HepG2 (cell line): ENCODE measurements around the gene RPL27A. TPM values are rescaled to one million over a fixed set of nuclear protein-coding genes. Genes with fewer than 3 reads are reported as not detected.
A peak's percentile ranks its signal among the peaks of the same experiment; 100 is the strongest.

Experiments
- AKNA ChIP-seq: sonication (generic); formaldehyde crosslinking; IDR thresholded peaks from 2 replicates; pipeline ENCODE4 v1.4.0; 2020; ENCODE audit warnings: missing genetic modification reagents, borderline replicate concordance
- HNF1A ChIP-seq, 2 experiments: sonication (generic) in 1 of 2; formaldehyde crosslinking in 1 of 2; IDR thresholded peaks; 2 replicates each; pipeline versions ENCODE4 v1.4.0 to v1.6.1; 2016 to 2020; ENCODE audit warnings: borderline replicate concordance in 1 of 2, low read depth in 1 of 2, mild to moderate bottlenecking in 1 of 2, missing genetic modification reagents in 1 of 2
- MTA1 ChIP-seq: sonication (generic); formaldehyde crosslinking; IDR thresholded peaks from 2 replicates; pipeline ENCODE4 v1.4.0; 2020; ENCODE audit warnings: missing genetic modification reagents, mild to moderate bottlenecking, borderline replicate concordance
- MTA3 ChIP-seq: sonication (generic); formaldehyde crosslinking; IDR thresholded peaks from 2 replicates; pipeline ENCODE4 v1.4.0; 2020; ENCODE audit warnings: missing genetic modification reagents
- MXD4 ChIP-seq: IDR thresholded peaks from 2 replicates; pipeline ENCODE4 v1.6.1; 2016; ENCODE audit warnings: mild to moderate bottlenecking, missing biosample characterization, missing genetic modification reagents
- NFIC ChIP-seq: IDR thresholded peaks from 2 replicates; pipeline ENCODE4 v1.6.1; 2012; ENCODE audit warnings: mild to moderate bottlenecking, low read length, inconsistent platforms
- NR1H2 ChIP-seq: sonication (generic); formaldehyde crosslinking; IDR thresholded peaks from 2 replicates; pipeline ENCODE4 v1.8.1; 2022; ENCODE audit warnings: low read depth, missing genetic modification reagents, borderline replicate concordance
- NR2F2 ChIP-seq: IDR thresholded peaks from 2 replicates; pipeline ENCODE4 v1.6.1; 2012; ENCODE audit warnings: low read depth, inconsistent platforms, borderline replicate concordance
- POGZ ChIP-seq: sonication (generic); formaldehyde crosslinking; IDR thresholded peaks from 2 replicates; pipeline ENCODE4 v1.4.0; 2020; ENCODE audit warnings: mild to moderate bottlenecking, missing genetic modification reagents
- RBM39 ChIP-seq: fragments of 200-400 bp; formaldehyde crosslinking; IDR thresholded peaks from one replicate; pipeline ENCODE4 v1.6.1; 2018; ENCODE audit warnings: antibody characterized with exemption, mild to moderate bottlenecking, low read depth, low read length; ENCODE audit not compliant: poor library complexity, severe bottlenecking
- ZNF124 ChIP-seq: sonication (generic); formaldehyde crosslinking; IDR thresholded peaks from 2 replicates; pipeline ENCODE4 v1.4.0; 2020; ENCODE audit warnings: missing genetic modification reagents
- ZNF143 ChIP-seq: sonication (generic); formaldehyde crosslinking; IDR thresholded peaks from 2 replicates; pipeline ENCODE4 v1.4.0; 2020; ENCODE audit warnings: missing genetic modification reagents
- ZNF17 ChIP-seq: sonication (generic); formaldehyde crosslinking; IDR thresholded peaks from 2 replicates; pipeline ENCODE4 v1.5.0; 2020; ENCODE audit warnings: mild to moderate bottlenecking, missing genetic modification reagents
- ZNF24 ChIP-seq: fragments of 450-650 bp; IDR thresholded peaks from 2 replicates; pipeline ENCODE4 v1.6.1; 2017; ENCODE audit warnings: antibody characterized with exemption, mild to moderate bottlenecking
- ZNF431 ChIP-seq: sonication (generic); formaldehyde crosslinking; IDR thresholded peaks from 2 replicates; pipeline ENCODE4 v1.9.0; 2022; ENCODE audit warnings: missing genetic modification reagents, low read depth, mild to moderate bottlenecking, borderline replicate concordance
- ZNF512 ChIP-seq: sonication (generic); formaldehyde crosslinking; IDR thresholded peaks from 2 replicates; pipeline ENCODE4 v1.4.0; 2020; ENCODE audit warnings: mild to moderate bottlenecking, missing genetic modification reagents
- ZNF530 ChIP-seq: sonication (generic); formaldehyde crosslinking; IDR thresholded peaks from 2 replicates; pipeline ENCODE4 v1.5.0; 2020; ENCODE audit warnings: low read depth, mild to moderate bottlenecking, missing genetic modification reagents
- ZNF780A ChIP-seq: sonication (generic); formaldehyde crosslinking; IDR thresholded peaks from 2 replicates; pipeline ENCODE4 v1.8.0; 2022; ENCODE audit warnings: mild to moderate bottlenecking, missing genetic modification reagents, moderate library complexity
- polyA plus RNA-seq, 8 experiments: library from polyadenylated mRNA; depleted of rRNA in 3 of 8; stranded (reverse) in 7 of 8; unstranded in 1 of 8; fragments of >200 nt; fragmentation: Illumina TruSeq in 4 of 8; extraction: Trizol in 4 of 8; gene quantifications; 2 replicates each; pipeline versions ENCODE4 v1.2.1 to v1.2.3, GENCODE V29; 2011 to 2016; ENCODE audit warnings: low read depth in 4 of 8, missing spikeins in 1 of 8, mixed read lengths in 1 of 8; ENCODE audit not compliant: insufficient read depth in 1 of 8
- total RNA-seq, 5 experiments: library from RNA; depleted of rRNA; stranded (reverse); fragments of >200 nt; fragmentation: Illumina TruSeq; extraction: Trizol; gene quantifications; 2 replicates each; pipeline ENCODE4 v1.2.3, GENCODE V29; 2016; ENCODE audit warnings: low read depth in 1 of 5

Gene RPL27A
- total and polyA plus RNA-seq, 2 of the 13 experiments (the other 11 are each of a cell fraction or from before 2014, with no cell fraction given), result 1,531 to 2,153 TPM

- no peak for TF ChIP-seq AKNA
- TF ChIP-seq ZNF431 (CRISPR knock-in tag), result no peak
- TF ChIP-seq ZNF512 (CRISPR knock-in tag), result peak; percentile 22; the same call in 1 of the 2 replicates
- TF ChIP-seq NFIC, result no peak
- TF ChIP-seq ZNF530 (CRISPR knock-in tag), result no peak
- no peak; the same call in 1 of the 2 replicates for TF ChIP-seq MXD4 (CRISPR knock-in tag)
- TF ChIP-seq ZNF24, result no peak
- TF ChIP-seq POGZ (CRISPR knock-in tag), result no peak
- no peak for TF ChIP-seq MTA1 (CRISPR knock-in tag)
- no peak for TF ChIP-seq HNF1A (IDR thresholded peaks at IDR 0.05; ENCODE audit: low read depth)
- TF ChIP-seq HNF1A (CRISPR knock-in tag; IDR thresholded peaks at IDR 0.05; ENCODE audit: borderline replicate concordance), result no peak
- TF ChIP-seq ZNF17 (CRISPR knock-in tag), result no peak
- 0 out of 2 replicates have a peak, but pooled peaks have one; percentile 9 for TF ChIP-seq ZNF124 (CRISPR knock-in tag)
- no peak for TF ChIP-seq ZNF143 (CRISPR knock-in tag)
- TF ChIP-seq NR1H2, result no peak
- no peak for TF ChIP-seq ZNF780A (CRISPR knock-in tag)
- no peak for TF ChIP-seq NR2F2
- no peak for TF ChIP-seq RBM39
- TF ChIP-seq MTA3, result no peak
Observed at GRCh38 chr11:8683115-8683807, 669 bp downstream of the RPL27A start (continued).
